CD4-positive, alpha-beta T cell (primary cell): ENCODE measurements around the gene KARS1. TPM values are rescaled to one million over a fixed set of nuclear protein-coding genes. Genes with fewer than 3 reads are reported as not detected.

ENCODE experiments used
- ATAC-seq: fragments of 200-7000 bp; cut with Tn5 transposase; one replicate; pipeline ENCODE4 v1.10.0; 2022; ENCODE audit warnings: mild to moderate bottlenecking; ENCODE audit not compliant: poor library complexity
- CTCF ChIA-PET: fragments of 350-600 bp; sonication (Branson Sonifier 250); formaldehyde crosslinking; loops from one replicate; lab custom pipeline; 2021; ENCODE audit warnings: antibody characterized with exemption, inconsistent platforms; lab: Charles Lee
- POLR2A ChIA-PET: fragments of 350-600 bp; sonication (Branson Sonifier 250); formaldehyde crosslinking; loops from one replicate; lab custom pipeline; 2021; ENCODE audit warnings: antibody characterized with exemption, inconsistent platforms; lab: Charles Lee
- DNase-seq, 14 experiments: peaks; one replicate each; pipeline ENCODE4 v3.0.0-alpha.2; 2013 to 2020; ENCODE audit warnings: mixed read lengths in 2 of 14
- H3K27ac ChIP-seq, 2 donors: one replicate each; pipeline versions ENCODE4 v1.5.1 to v1.7.0; 2013; ENCODE audit warnings: low read length in 2 of 2, low read depth in 1 of 2, mild to moderate bottlenecking in 1 of 2
- H3K27me3 ChIP-seq, 2 experiments: 1 replicate in 1 of 2; 2 replicates in 1 of 2; pipeline versions ENCODE4 v1.6.1 to v1.7.0; 2013; ENCODE audit warnings: low read length in 2 of 2, control low read depth in 1 of 2, mild to moderate bottlenecking in 1 of 2, moderate library complexity in 1 of 2; ENCODE audit not compliant: insufficient read depth in 2 of 2, control insufficient read depth in 1 of 2
- H3K36me3 ChIP-seq: one replicate; pipeline ENCODE4 v1.6.1; 2013; ENCODE audit warnings: low read length, control low read depth; ENCODE audit not compliant: insufficient read depth
- H3K4me1 ChIP-seq: one replicate; pipeline ENCODE4 v1.6.1; 2013; ENCODE audit warnings: low read length, control low read depth; ENCODE audit not compliant: insufficient read depth
- H3K4me3 ChIP-seq: one replicate; pipeline ENCODE4 v1.5.1; 2013; ENCODE audit warnings: mild to moderate bottlenecking, low read length, moderate library complexity
- H3K9me3 ChIP-seq, 2 experiments: 1 replicate in 1 of 2; 2 replicates in 1 of 2; pipeline versions ENCODE4 v1.6.1 to v1.7.0; 2013; ENCODE audit warnings: low read length in 2 of 2, mild to moderate bottlenecking in 2 of 2, control low read depth in 1 of 2, moderate library complexity in 1 of 2; ENCODE audit not compliant: control insufficient read depth in 1 of 2, insufficient read depth in 1 of 2
- H3K27ac Mint-ChIP-seq: one replicate; pipeline ENCODE4 v1.8.0; 2020; ENCODE audit warnings: mixed read lengths
- H3K27me3 Mint-ChIP-seq: one replicate; pipeline ENCODE4 v1.8.0; 2021; ENCODE audit warnings: mixed read lengths
- H3K36me3 Mint-ChIP-seq: one replicate; pipeline ENCODE4 v1.8.0; 2021; ENCODE audit warnings: low read depth, mixed read lengths
- H3K4me1 Mint-ChIP-seq: one replicate; pipeline ENCODE4 v1.8.0; 2021; ENCODE audit warnings: low read depth, mixed read lengths
- H3K4me3 Mint-ChIP-seq: one replicate; pipeline ENCODE4 v1.8.0; 2020; ENCODE audit warnings: mild to moderate bottlenecking, mixed read lengths
- H3K9me3 Mint-ChIP-seq: one replicate; pipeline ENCODE4 v1.8.0; 2020; ENCODE audit warnings: mixed read lengths
- CTCF ChIP-seq: fragments of 200-600 bp; IDR thresholded peaks from one replicate; pipeline ENCODE4 v1.8.0; 2022; ENCODE audit warnings: antibody characterized with exemption, mild to moderate bottlenecking
- intact Hi-C, 2 experiments: fragments of 100-400 bp; cut with DNase I in 1 of 2; cut with micrococcal nuclease in 1 of 2; formaldehyde crosslinking; loops; one replicate each; pipeline versions ENCODE4 v1.15.1 to v1.9.0; 2023 to 2025; cut with DNase I, micrococcal nuclease
- total RNA-seq, 174 experiments: library from RNA in 2 of 174; stranded (reverse) in 2 of 174; gene quantifications; one replicate each; pipeline ENCODE4 v1.2.3 and lab custom pipeline; 2021 to 2026

Gene KARS1
- total RNA-seq, 2 experiments from 2014 or later = 151 to 153 TPM

DNA sequence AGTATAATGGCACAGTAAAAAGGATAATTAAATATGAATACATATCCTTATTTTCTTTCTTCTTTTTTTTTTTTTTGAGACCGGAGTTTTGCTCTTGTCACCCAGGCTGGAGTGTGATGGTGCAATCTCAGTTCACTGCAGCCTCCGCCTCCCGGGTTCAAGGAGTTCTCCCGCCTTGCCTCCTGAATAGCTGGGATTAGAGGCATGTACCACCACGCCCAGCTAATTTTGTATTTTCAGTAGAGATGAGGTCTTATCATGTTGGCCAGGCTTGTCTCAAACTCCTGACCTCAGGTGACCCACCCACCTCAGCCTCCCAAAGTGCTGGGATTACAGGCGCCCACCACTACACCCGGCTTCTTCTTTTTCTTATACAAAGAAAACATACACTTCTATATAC is 69.3 kb downstream of the KARS1 start:
- peaks cover 63% of the 10 kb centered on the region for H3K36me3 ChIP-seq
- DNase-seq (no peak), ATAC-seq (no peak)
- H3K27ac ChIP-seq = no peak overlapping the region
- no peak overlapping the region for H3K4me3 ChIP-seq
- POLR2A ChIA-PET = no interaction called here
- no peaks in the 10 kb centered on the region for H3K9me3 ChIP-seq
- H3K4me1 Mint-ChIP-seq = peaks cover 24% of the 10 kb centered on the region
- no peaks in the 10 kb centered on the region for H3K9me3 Mint-ChIP-seq
- intact Hi-C loops = no loop called here
- no peaks in the 10 kb centered on the region for H3K27me3 ChIP-seq
- no peak overlapping the region for H3K4me3 Mint-ChIP-seq
- CTCF ChIA-PET = interaction anchor here (1.4 to 1.9 kb wide), 2 partner anchors 14 to 61 kb away, joined by 4 to 8 read pairs; no protein-coding TSS in a partner anchor
- no peaks in the 10 kb centered on the region for H3K27me3 Mint-ChIP-seq
- no peak overlapping the region for H3K27ac Mint-ChIP-seq
- H3K36me3 Mint-ChIP-seq = peaks cover 67% of the 10 kb centered on the region
- no peaks in the 10 kb centered on the region for H3K4me1 ChIP-seq
- TF ChIP-seq CTCF = no peak

Other genes with a start within 250 kb of the KARS1 start
- 10 to 100 TPM; 23.0 to 25.5 TPM for gene CFDP1, start 214.2 kb downstream of the KARS1 start, total RNA-seq
- gene TMEM170A, start 183.0 kb downstream of the KARS1 start, total RNA-seq = 10 to 100 TPM; 34.3 to 37.8 TPM
- not detected for gene CHST6, start 152.2 kb downstream of the KARS1 start, total RNA-seq
- not detected for gene CHST5, start 111.6 kb downstream of the KARS1 start, total RNA-seq
- 1 to 10 TPM; 2.5 TPM for gene TMEM231, start 91.4 kb downstream of the KARS1 start, total RNA-seq
- gene GABARAPL2, start 81.3 kb downstream of the KARS1 start, total RNA-seq = 10 to 100 TPM; 44.6 to 48.3 TPM
- 10 to 100 TPM; 46.7 to 47.6 TPM for gene ADAT1, start 24.4 kb downstream of the KARS1 start, total RNA-seq
- 100 to 1,000 TPM; 122 to 124 TPM for gene TERF2IP, start 108 bp upstream of the KARS1 start, total RNA-seq
- not detected for gene CPHXL2, start 29.3 kb upstream of the KARS1 start, total RNA-seq
- gene DUXB, start 53.8 kb upstream of the KARS1 start, total RNA-seq = not detected
- gene CPHXL, start 78.8 kb upstream of the KARS1 start, total RNA-seq = not detected